ENCODE results near the gene THRB. TPM values are rescaled to one million over a fixed set of nuclear protein-coding genes. Genes with fewer than 3 reads are reported as not detected.

The THRB gene
- total RNA-seq, 2 donors from 2014 or later, result 0.24 to 0.26 TPM

DNA sequence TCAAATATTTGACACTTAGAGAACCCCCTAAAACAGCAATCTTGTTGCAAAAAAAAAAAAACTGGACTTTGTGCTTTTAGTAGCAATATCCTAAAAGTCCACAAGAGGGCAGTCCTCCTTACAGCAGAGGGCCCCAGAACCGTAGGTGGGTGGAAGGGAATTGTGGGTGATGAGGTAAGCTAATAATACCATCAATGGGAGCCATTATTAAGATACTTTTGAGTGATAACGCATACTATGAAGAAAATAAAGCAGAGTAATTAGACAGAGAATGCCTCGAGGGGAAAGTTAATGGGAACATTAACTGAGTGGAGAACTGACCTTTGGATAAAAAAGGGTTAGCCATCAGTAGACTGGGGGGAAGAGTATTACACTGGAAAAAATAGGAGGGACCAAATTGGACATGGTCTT is 229.9 kb downstream of the THRB start:
- Histone ChIP-seq H3K9ac (ENCODE audit: extremely low read depth, low read length, poor library complexity, severe bottlenecking) (no peak overlapping the region), H3K27me3 (ENCODE audit: control insufficient read depth, insufficient read depth, low read length, poor library complexity, severe bottlenecking) (peaks cover 9% of the 10 kb centered on the region), H3K4me3 (ENCODE audit: low read length) (no peak overlapping the region), H3K36me3 (ENCODE audit: control insufficient read depth, insufficient read depth, low read length) (no peaks in the 10 kb centered on the region), H3K27ac (ENCODE audit: low read depth, low read length) (no peak overlapping the region), H3K4me1 (ENCODE audit: control insufficient read depth, insufficient read depth, low read length) (no peaks in the 10 kb centered on the region), H3K9me3 (ENCODE audit: control insufficient read depth, low read length) (no peaks in the 10 kb centered on the region)
- H3K27me3 Mint-ChIP-seq (ENCODE audit: insufficient read depth), result no peaks in the 10 kb centered on the region
- no peaks in the 10 kb centered on the region for H3K36me3 Mint-ChIP-seq (ENCODE audit: low read depth)
- H3K27ac Mint-ChIP-seq, result no peak overlapping the region
- no peaks in the 10 kb centered on the region for H3K4me1 Mint-ChIP-seq
- no peak overlapping the region for H3K4me3 Mint-ChIP-seq
- DNase-seq, result no peak
- TF ChIP-seq, protein P1, sequence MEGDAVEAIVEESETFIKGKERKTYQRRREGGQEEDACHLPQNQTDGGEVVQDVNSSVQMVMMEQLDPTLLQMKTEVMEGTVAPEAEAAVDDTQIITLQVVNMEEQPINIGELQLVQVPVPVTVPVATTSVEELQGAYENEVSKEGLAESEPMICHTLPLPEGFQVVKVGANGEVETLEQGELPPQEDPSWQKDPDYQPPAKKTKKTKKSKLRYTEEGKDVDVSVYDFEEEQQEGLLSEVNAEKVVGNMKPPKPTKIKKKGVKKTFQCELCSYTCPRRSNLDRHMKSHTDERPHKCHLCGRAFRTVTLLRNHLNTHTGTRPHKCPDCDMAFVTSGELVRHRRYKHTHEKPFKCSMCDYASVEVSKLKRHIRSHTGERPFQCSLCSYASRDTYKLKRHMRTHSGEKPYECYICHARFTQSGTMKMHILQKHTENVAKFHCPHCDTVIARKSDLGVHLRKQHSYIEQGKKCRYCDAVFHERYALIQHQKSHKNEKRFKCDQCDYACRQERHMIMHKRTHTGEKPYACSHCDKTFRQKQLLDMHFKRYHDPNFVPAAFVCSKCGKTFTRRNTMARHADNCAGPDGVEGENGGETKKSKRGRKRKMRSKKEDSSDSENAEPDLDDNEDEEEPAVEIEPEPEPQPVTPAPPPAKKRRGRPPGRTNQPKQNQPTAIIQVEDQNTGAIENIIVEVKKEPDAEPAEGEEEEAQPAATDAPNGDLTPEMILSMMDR (conservative IDR thresholded peaks at IDR 0.05), result peak; percentile 89
- H3K9me3 Mint-ChIP-seq, result no peaks in the 10 kb centered on the region
- 58 to 88% methylated on average over 3 of the region's 3 CpGs for WGBS, 2 experiments (ENCODE audit: insufficient coverage in 1 of 2, insufficient read length in 1 of 2)

DNA sequence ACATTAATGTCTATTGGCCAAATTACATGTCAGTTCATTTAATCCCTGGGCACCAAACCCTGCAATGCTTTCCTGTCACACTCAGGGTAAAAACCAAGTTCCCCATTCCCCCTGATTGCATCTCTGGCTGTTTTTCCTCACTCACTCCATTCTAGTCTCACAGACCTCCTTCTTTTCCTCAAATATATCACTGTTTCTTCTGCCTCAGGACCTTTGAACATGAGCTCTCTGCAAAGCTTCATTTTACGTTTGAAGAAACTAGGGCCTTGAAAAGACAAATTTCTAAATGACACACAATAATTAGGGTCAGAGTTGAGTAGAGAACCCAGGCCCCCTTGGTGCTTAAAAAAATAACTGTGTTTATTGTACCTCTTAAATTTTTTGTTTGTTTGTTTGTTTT is 230.6 kb downstream of the THRB start:
- H3K4me1 ChIP-seq (ENCODE audit: control insufficient read depth, insufficient read depth, low read length), result no peaks in the 10 kb centered on the region
- no peaks in the 10 kb centered on the region for H3K9me3 ChIP-seq (ENCODE audit: control insufficient read depth, low read length)
- H3K27me3 ChIP-seq (ENCODE audit: control insufficient read depth, insufficient read depth, low read length, poor library complexity, severe bottlenecking), result peaks cover 9% of the 10 kb centered on the region
- TF ChIP-seq, protein P1 (conservative IDR thresholded peaks at IDR 0.05), result no peak
- H3K4me3 Mint-ChIP-seq, result no peak overlapping the region
- 82 to 83% methylated on average over 1 of the region's 1 CpG for WGBS, 2 experiments (ENCODE audit: insufficient coverage in 1 of 2, insufficient read length in 1 of 2)
- no peaks in the 10 kb centered on the region for H3K36me3 ChIP-seq (ENCODE audit: control insufficient read depth, insufficient read depth, low read length)
- H3K9me3 Mint-ChIP-seq, result no peaks in the 10 kb centered on the region
- H3K4me1 Mint-ChIP-seq, result no peaks in the 10 kb centered on the region
- H3K27ac ChIP-seq (ENCODE audit: low read depth, low read length), result no peak overlapping the region
- H3K27me3 Mint-ChIP-seq (ENCODE audit: insufficient read depth), result no peaks in the 10 kb centered on the region
- no peaks in the 10 kb centered on the region for H3K36me3 Mint-ChIP-seq (ENCODE audit: low read depth)
- no peak for DNase-seq
- no peak overlapping the region for H3K9ac ChIP-seq (ENCODE audit: extremely low read depth, low read length, poor library complexity, severe bottlenecking)
- no peak overlapping the region for H3K27ac Mint-ChIP-seq
- no peak overlapping the region for H3K4me3 ChIP-seq (ENCODE audit: low read length)

DNA sequence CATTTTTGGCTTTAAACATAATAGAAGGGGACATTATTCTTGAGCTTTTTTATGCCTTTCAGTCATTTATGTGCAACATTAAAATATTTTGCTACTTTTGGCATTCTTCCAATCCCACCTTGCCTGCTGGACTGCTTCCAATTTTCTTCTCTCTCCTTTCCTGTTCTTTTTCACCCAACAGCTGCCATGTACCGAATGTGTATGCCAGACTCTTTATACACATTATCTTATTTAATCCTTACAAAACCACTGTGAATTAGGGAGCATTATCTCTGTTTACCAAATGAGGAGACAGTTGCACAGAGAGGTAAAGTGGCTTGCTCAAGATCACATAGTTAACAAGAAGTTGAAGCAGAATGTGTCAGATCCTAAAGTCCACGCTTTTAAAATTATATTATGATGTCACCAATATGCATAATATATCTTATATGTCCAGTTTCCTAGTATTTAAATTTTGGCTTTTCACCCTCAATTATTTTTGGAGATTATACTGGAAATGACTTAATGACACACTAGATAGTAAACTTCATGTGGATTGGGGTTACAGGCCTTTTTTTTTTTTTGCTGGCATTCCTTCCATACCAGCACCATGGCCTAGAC is 231.5 kb downstream of the THRB start:
- WGBS, 2 experiments (ENCODE audit: insufficient coverage in 1 of 2, insufficient read length in 1 of 2), result 86 to 100% methylated on average over 1 of the region's 2 CpGs
- TF ChIP-seq, protein P1 (conservative IDR thresholded peaks at IDR 0.05), result no peak

More for the DNA sequence above, 231.5 kb downstream of the THRB start:
- H3K4me1 ChIP-seq (ENCODE audit: control insufficient read depth, insufficient read depth, low read length), result no peaks in the 10 kb centered on the region
- Mint-ChIP-seq H3K9me3 (no peaks in the 10 kb centered on the region), H3K4me3 (no peak overlapping the region), H3K27ac (no peak overlapping the region), H3K4me1 (no peaks in the 10 kb centered on the region), H3K27me3 (ENCODE audit: insufficient read depth) (no peaks in the 10 kb centered on the region), H3K36me3 (ENCODE audit: low read depth) (no peaks in the 10 kb centered on the region)
- no peaks in the 10 kb centered on the region for H3K9me3 ChIP-seq (ENCODE audit: control insufficient read depth, low read length)
- H3K27me3 ChIP-seq (ENCODE audit: control insufficient read depth, insufficient read depth, low read length, poor library complexity, severe bottlenecking), result peaks cover 9% of the 10 kb centered on the region
- no peak overlapping the region for H3K9ac ChIP-seq (ENCODE audit: extremely low read depth, low read length, poor library complexity, severe bottlenecking)
- H3K27ac ChIP-seq (ENCODE audit: low read depth, low read length), result no peak overlapping the region
- H3K4me3 ChIP-seq (ENCODE audit: low read length), result no peak overlapping the region
- DNase-seq, result no peak
- H3K36me3 ChIP-seq (ENCODE audit: control insufficient read depth, insufficient read depth, low read length), result no peaks in the 10 kb centered on the region
